Stimulated activated CD8-positive, alpha-beta memory T cell treated with anti-CD3 and anti-CD28 coated beads, Interleukin-7, amount 100 ng/mL, for 24 hours (primary cell): ENCODE results near the gene BEST3.
A peak's percentile ranks its signal among the peaks of the same experiment; 100 is the strongest.
"Not testable (repeated sequence)": the region's sequence is repeated elsewhere in the genome, so short reads cannot be mapped to it uniquely, and the experiment has no call there.

Experiments
- DNase-seq: peaks from one replicate; pipeline ENCODE4 v3.0.0-alpha.2; 2020; ENCODE audit warnings: low read depth

Gene BEST3

DNA sequence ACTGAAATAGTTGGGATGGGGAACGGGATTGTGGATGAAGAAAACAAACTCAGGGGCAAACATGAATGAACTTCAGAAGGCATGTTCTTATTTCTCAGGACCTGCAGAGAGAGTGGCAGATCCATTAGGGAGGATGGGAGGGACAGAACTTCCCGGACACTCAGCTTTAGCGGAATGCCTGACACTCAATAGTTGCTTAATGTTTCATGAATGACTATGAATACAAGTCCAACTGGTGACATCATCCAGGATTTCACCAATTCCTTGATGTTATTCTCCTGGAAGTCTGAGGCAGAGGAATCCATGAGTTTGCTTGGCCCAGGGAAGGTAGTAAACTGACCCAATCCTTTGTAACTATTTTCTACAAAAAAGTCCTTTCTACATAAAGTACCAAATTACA, 50.6 kb downstream of the BEST3 start:
- DNase-seq, result no peak

GRCh38 chr12:69647178-69647577, 51.9 kb downstream of the BEST3 start:
- DNase-seq, result no peak

DNA sequence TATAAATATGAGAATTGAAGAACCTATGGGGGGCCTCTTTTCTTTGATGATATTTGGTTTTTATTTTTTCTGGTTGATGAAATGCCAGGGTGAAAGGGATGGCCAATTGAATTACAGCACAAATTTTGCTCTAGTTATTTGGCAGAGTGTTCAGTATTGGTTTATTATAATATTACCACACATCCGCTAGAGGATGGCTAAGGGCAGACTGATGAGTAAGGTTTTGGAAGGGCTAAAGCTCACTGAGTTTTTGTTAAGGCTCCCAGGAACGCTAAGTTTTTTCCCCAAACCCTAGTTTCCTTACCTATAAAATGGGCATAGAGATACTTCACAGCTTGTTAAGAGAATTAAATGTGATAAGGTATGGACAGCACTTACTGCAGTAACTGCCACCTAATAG, 54.1 kb downstream of the BEST3 start:
- DNase-seq, result no peak

- no peak for DNase-seq
These were observed 54.6 kb downstream of the BEST3 start for GRCh38 chr12:69644511-69644910.

DNA sequence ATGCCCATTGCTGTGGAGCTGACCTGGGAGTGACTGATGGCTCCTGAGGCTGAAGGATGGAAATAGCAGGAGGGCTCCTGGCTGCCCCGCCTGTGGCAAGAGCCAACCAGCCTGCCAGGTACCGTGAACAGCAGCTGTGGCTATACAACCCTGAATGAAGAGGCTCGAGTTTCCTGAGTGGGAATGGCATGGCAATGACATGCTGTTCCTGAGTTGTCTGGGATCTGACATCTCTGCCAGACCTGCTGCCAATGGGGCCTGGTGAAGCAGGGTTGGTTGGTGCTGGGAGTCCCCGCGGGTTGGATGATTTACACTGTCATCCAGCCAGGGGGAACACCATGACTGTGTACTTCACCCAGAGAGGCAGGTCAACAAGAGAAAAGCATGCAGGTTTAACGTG, 56.6 kb downstream of the BEST3 start:
- no peak for DNase-seq

- DNase-seq, result no peak
These were observed 57.6 kb downstream of the BEST3 start for GRCh38 chr12:69641546-69641945.

- peak; percentile 20 for DNase-seq
These were observed 59.6 kb downstream of the BEST3 start for GRCh38 chr12:69639400-69640016.

- DNase-seq, result no peak
These were observed 66.0 kb downstream of the BEST3 start for GRCh38 chr12:69633061-69633460.

DNA sequence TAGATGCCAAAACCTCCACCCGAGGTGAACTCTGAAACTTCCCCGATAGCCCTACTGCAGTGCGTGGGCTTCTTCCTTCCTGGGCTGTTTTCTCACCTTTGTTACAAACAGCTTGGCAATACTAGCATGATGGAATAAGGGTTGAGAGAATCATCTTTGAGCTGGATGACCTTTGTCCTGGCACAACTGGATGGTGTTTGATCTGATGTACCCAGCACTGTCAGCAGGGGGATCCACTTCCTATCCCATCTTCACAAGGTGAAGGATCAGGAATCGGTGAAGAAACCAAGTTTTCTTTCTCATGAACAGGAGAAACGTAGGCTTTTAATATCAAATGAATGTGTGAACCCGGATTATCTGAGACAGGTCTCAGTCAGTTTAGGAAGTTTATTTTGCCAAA, 68.9 kb downstream of the BEST3 start:
- DNase-seq, result no peak

DNA sequence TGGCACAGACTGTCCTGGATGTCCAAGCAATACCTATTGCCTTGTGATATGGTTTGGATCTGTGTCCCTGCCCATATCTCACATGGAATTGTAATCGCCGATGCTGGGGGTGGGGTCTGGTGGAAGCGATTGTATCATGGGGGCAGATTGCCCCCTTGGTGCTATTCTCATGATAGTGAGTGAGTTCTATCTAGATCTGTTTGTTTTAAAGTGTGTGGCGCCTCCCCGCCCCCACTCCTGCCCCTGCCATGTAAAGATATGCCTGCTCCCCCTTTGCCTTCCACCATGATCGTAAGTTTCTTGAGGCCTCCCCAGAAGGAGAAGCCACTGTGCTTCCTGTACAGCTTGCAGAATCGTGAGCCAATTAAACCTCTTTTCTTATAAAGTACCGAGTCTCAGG, 71.6 kb downstream of the BEST3 start:
- DNase-seq, result no peak

DNA sequence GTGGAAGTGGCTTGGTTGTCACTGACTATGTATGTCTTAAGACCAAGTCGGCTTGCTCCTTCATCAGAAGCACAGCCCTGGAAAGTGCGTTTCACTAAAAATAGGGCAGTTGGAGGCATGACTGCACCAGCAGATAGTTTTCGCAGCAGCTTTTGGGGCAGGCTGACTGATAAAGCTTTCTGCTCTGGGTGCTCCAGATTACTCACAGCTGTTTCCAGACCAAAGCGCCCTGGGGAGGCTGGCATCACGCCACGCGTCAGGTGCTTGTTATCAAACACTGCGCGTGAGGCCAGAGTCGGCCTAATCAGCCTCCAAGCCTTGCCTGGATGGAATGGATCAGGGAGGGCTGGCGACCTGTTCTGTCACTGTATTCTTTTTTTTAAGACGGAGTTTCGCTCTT, 75.1 kb downstream of the BEST3 start:
- DNase-seq, result no peak

- DNase-seq, result no peak
These were observed 77.6 kb downstream of the BEST3 start for GRCh38 chr12:69621551-69621950.

DNA sequence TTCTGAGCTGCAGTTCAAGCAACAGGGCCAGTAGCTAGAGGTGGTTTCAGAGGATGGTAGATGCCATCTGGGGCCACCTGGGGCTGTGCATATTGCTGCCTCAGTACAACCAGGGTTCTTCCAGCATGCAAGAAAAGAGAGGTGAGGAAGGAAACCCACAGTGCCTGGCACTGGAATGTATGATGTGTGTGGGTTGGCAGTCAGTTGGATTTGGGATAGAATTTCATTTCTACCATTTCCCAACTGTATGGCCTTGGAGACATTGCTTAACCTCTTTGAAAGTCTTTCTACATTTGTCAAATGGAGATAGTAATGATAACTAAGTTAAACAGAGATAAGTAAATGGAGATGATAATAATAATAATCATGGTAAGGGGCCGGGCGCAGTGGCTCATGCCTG, 78.2 kb downstream of the BEST3 start:
- no peak for DNase-seq

- no peak for DNase-seq
These were observed 79.0 kb downstream of the BEST3 start for GRCh38 chr12:69620077-69620476.

DNA sequence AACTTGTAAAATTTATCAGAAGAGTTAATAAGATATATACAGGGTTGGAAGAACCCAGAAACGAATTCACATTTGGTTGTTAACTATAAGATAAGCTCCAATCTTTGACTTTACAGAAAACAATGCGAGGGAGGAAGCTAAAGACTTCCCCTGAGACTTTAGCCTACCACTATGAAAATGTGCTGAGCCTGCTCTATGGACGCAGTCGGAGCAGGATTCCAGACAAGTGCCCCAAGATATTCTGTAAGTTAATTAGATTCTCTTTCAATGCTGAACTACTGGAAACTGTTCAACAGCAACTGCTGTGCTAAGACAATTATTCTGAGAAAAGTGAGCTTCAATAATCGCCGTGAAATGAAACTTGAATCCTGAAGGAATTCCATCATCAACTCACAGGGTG, 80.1 kb downstream of the BEST3 start:
- DNase-seq, result no peak

GRCh38 chr12:69616025-69616424, 83.1 kb downstream of the BEST3 start:
- DNase-seq, result no peak

GRCh38 chr12:69613351-69613750, 85.8 kb downstream of the BEST3 start:
- DNase-seq, result no peak

DNA sequence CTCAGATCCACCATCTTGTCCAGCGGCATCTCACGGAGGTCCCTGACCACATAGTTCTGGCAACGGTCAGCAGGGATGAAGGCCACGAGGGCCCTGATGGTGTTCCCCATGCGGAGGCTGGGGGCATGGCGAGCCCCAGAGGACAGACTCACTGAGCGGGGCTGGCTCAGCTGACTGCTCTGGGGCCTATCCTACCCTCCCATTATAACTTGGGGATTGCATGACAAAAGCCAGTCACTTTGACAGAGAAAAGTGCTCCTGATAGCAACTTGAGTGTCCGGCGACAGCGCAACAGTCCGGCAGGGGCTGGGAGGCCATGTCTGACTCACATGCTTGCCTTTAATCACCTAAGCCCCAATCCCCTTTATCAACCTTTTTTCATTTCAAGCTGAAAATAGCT, 88.4 kb downstream of the BEST3 start, which contains the start of gene LRRC10:
Gene LRRC10 (minus strand): TSS at position 179 of the 400 bp plus-strand sequence. CDS start 69 bp downstream, at position 110.
- DNase-seq, result no peak

- DNase-seq, result no peak
These were observed 89.0 kb downstream of the BEST3 start for GRCh38 chr12:69610126-69610525.

DNA sequence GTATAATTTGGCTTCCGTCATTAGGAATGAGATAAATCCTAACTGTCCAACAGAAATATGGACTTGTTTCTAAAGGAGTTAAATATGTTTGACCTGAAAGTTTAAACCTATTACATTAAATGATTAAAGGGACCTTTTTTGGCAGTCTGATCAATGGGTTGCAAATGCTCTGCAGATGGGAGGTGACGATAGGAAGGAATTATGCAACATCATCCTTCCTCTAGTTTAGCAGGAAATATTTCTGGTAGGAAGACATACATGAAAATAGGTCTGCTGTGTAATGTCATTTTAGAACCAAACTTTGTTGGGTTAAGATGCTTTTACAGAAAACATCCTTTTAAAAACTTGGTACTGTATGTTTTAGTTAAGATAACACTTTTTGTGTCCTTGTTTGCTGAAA, 91.0 kb downstream of the BEST3 start:
- DNase-seq, result no peak

DNA sequence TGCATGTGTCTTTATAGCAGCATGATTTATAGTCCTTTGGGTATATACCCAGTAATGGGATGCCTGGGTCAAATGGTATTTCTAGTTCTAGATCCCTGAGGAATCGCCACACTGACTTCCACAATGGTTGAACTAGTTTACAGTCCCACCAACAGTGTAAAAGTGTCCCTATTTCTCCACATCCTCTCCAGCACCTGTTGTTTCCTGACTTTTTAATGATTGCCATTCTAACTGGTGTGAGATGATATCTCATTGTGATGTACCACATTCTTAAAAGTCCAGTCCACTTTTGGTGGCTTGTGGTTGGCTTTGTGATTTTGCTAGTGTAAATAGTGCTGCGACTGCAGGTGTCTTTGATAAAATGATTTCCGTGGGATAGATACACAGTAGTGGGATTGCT, 94.8 kb downstream of the BEST3 start:
- not testable (repeated sequence) for DNase-seq
